ENCODE data around the gene MXD3.
"Not testable (repeated sequence)": the region's sequence is repeated elsewhere in the genome, so short reads cannot be mapped to it uniquely, and the experiment has no call there.

The MXD3 gene

GRCh38 chr5:177311723-177312648 is at the start of gene MXD3:
MXD3 (minus strand) TSS chr5:177311898; CDS start chr5:177311830, 68 bp downstream.
- DNase-seq: peak; percentile 72 to 76

GRCh38 chr5:177360740-177361139 is 49.0 kb upstream of the MXD3 start:
- DNase-seq: not testable (repeated sequence)

- no peak for DNase-seq
These were observed 48.2 kb upstream of the MXD3 start for GRCh38 chr5:177359860-177360259.

- no peak for DNase-seq
These were observed 47.8 kb upstream of the MXD3 start for GRCh38 chr5:177359451-177359851.

GRCh38 chr5:177358370-177358819 is 46.7 kb upstream of the MXD3 start:
- no peak for DNase-seq

GRCh38 chr5:177357459-177358351 is 46.0 kb upstream of the MXD3 start, which contains the start of gene RGS14:
RGS14 (plus strand) TSS chr5:177357924; CDS start chr5:177358025, 101 bp downstream.
- peak; percentile 24 to 93 for DNase-seq

- no peak for DNase-seq
These were observed 45.4 kb upstream of the MXD3 start for GRCh38 chr5:177357146-177357458.

- no peak for DNase-seq
These were observed 45.0 kb upstream of the MXD3 start for GRCh38 chr5:177356746-177357145.

- no peak for DNase-seq
These were observed 44.1 kb upstream of the MXD3 start for GRCh38 chr5:177355868-177356168.

- DNase-seq: no peak
These were observed 43.6 kb upstream of the MXD3 start for GRCh38 chr5:177355162-177355867.

- no peak for DNase-seq
These were observed 43.0 kb upstream of the MXD3 start for GRCh38 chr5:177354711-177355110.

GRCh38 chr5:177354256-177354655 is 42.6 kb upstream of the MXD3 start:
- no peak for DNase-seq

GRCh38 chr5:177353093-177353492 is 41.4 kb upstream of the MXD3 start:
- peak in 1 of 2 donors; percentile 41 for DNase-seq

- DNase-seq: peak; percentile 91 to 96
These were observed 40.0 kb upstream of the MXD3 start, which contains the start of gene LMAN2 for GRCh38 chr5:177351392-177352329. LMAN2 (minus strand) TSS chr5:177351668; CDS start chr5:177351647, 21 bp downstream.

- DNase-seq: no peak
These were observed 39.2 kb upstream of the MXD3 start for GRCh38 chr5:177350776-177351391.

- DNase-seq: no peak
These were observed 38.1 kb upstream of the MXD3 start for GRCh38 chr5:177349762-177350161.

GRCh38 chr5:177349362-177349647 is 37.6 kb upstream of the MXD3 start:
- DNase-seq: no peak

GRCh38 chr5:177347699-177348098 is 36.0 kb upstream of the MXD3 start:
- DNase-seq: no peak

- no peak for DNase-seq
These were observed 35.1 kb upstream of the MXD3 start for GRCh38 chr5:177346820-177347219.

GRCh38 chr5:177344891-177345290 is 33.2 kb upstream of the MXD3 start:
- no peak for DNase-seq

GRCh38 chr5:177343777-177344176 is 32.1 kb upstream of the MXD3 start:
- DNase-seq: no peak

- not testable (repeated sequence) for DNase-seq
These were observed 31.3 kb upstream of the MXD3 start for GRCh38 chr5:177343000-177343399.
